IPS-20b (cell line): ENCODE data around the gene FAM163A.

Experiments
- H3K27ac ChIP-seq: one replicate; pipeline ENCODE4 v1.5.1; 2013; ENCODE audit warnings: low read length
- H3K27me3 ChIP-seq: 2 replicates; pipeline ENCODE4 v1.6.1; 2013; ENCODE audit warnings: mild to moderate bottlenecking, low read length, inconsistent platforms; ENCODE audit not compliant: insufficient read depth
- H3K36me3 ChIP-seq: 2 replicates; pipeline ENCODE4 v1.6.1; 2013; ENCODE audit warnings: low read depth, mild to moderate bottlenecking, inconsistent platforms, low read length, moderate library complexity; ENCODE audit not compliant: insufficient read depth
- H3K4me1 ChIP-seq: 2 replicates; pipeline ENCODE4 v1.6.1; 2013; ENCODE audit warnings: mild to moderate bottlenecking, control low read depth, inconsistent platforms, low read length, moderate library complexity; ENCODE audit not compliant: insufficient read depth
- H3K4me3 ChIP-seq: 2 replicates; pipeline ENCODE4 v1.5.1; 2013; ENCODE audit warnings: mild to moderate bottlenecking, low read length, inconsistent platforms
- H3K9ac ChIP-seq: 2 replicates; pipeline ENCODE4 v1.6.1; 2013; ENCODE audit warnings: low read depth, mild to moderate bottlenecking, inconsistent platforms, low read length, moderate library complexity
- H3K9me3 ChIP-seq: 2 replicates; pipeline ENCODE4 v1.6.1; 2013; ENCODE audit warnings: mild to moderate bottlenecking, low read depth, low read length, inconsistent platforms; ENCODE audit not compliant: insufficient read depth

FAM163A gene

GRCh38 chr1:179818743-179819173 lies 75.7 kb downstream of the FAM163A start:
- no peaks in the 10 kb centered on the region; the same call in 1 of the 2 replicates for H3K4me1 ChIP-seq
- H3K36me3 ChIP-seq: no peaks in the 10 kb centered on the region
- H3K4me3 ChIP-seq: no peak overlapping the region
- peaks cover 35% of the 10 kb centered on the region for H3K27me3 ChIP-seq
- H3K27ac ChIP-seq: no peak overlapping the region
- H3K9me3 ChIP-seq: no peaks in the 10 kb centered on the region
- H3K9ac ChIP-seq: no peak overlapping the region

- Histone ChIP-seq H3K27ac (no peak overlapping the region), H3K9ac (no peak overlapping the region), H3K4me1 (no peaks in the 10 kb centered on the region; the same call in 1 of the 2 replicates), H3K27me3 (peaks cover 21% of the 10 kb centered on the region), H3K36me3 (no peaks in the 10 kb centered on the region), H3K4me3 (no peak overlapping the region), H3K9me3 (no peaks in the 10 kb centered on the region)
Measured at GRCh38 chr1:179820226-179820970, 77.3 kb downstream of the FAM163A start.

- H3K27ac ChIP-seq: no peak overlapping the region
- no peaks in the 10 kb centered on the region for H3K36me3 ChIP-seq
- H3K27me3 ChIP-seq: peaks cover 10% of the 10 kb centered on the region
- no peaks in the 10 kb centered on the region; the same call in 1 of the 2 replicates for H3K4me1 ChIP-seq
- H3K4me3 ChIP-seq: no peak overlapping the region
- H3K9me3 ChIP-seq: no peaks in the 10 kb centered on the region
- H3K9ac ChIP-seq: no peak overlapping the region
Measured at GRCh38 chr1:179821524-179821923, 78.4 kb downstream of the FAM163A start.

- H3K27me3 ChIP-seq: peaks cover 4% of the 10 kb centered on the region; the same call in 1 of the 2 replicates
- H3K9ac ChIP-seq: no peak overlapping the region
- H3K36me3 ChIP-seq: no peaks in the 10 kb centered on the region
- no peak overlapping the region for H3K27ac ChIP-seq
- H3K4me1 ChIP-seq: no peaks in the 10 kb centered on the region; the same call in 1 of the 2 replicates
- H3K4me3 ChIP-seq: no peak overlapping the region
- H3K9me3 ChIP-seq: no peaks in the 10 kb centered on the region
Measured at GRCh38 chr1:179822065-179822464, 79.0 kb downstream of the FAM163A start.

GRCh38 chr1:179823693-179824092 lies 80.6 kb downstream of the FAM163A start:
- Histone ChIP-seq H3K27me3 (no peaks in the 10 kb centered on the region), H3K9ac (no peak overlapping the region), H3K4me1 (no peaks in the 10 kb centered on the region; the same call in 1 of the 2 replicates), H3K27ac (no peak overlapping the region), H3K4me3 (no peak overlapping the region), H3K9me3 (no peaks in the 10 kb centered on the region), H3K36me3 (no peaks in the 10 kb centered on the region)

GRCh38 chr1:179824265-179824664 lies 81.2 kb downstream of the FAM163A start:
- Histone ChIP-seq H3K27me3 (no peaks in the 10 kb centered on the region), H3K4me1 (no peaks in the 10 kb centered on the region; the same call in 1 of the 2 replicates), H3K36me3 (no peaks in the 10 kb centered on the region), H3K9ac (no peak overlapping the region), H3K9me3 (no peaks in the 10 kb centered on the region), H3K4me3 (no peak overlapping the region), H3K27ac (no peak overlapping the region)

- Histone ChIP-seq H3K4me1 (no peaks in the 10 kb centered on the region; the same call in 1 of the 2 replicates), H3K9ac (no peak overlapping the region)
Measured at GRCh38 chr1:179825206-179825605, 82.1 kb downstream of the FAM163A start.

GRCh38 chr1:179825798-179826460 lies 82.8 kb downstream of the FAM163A start:
- Histone ChIP-seq H3K27ac (no peak overlapping the region), H3K27me3 (no peaks in the 10 kb centered on the region), H3K9me3 (no peaks in the 10 kb centered on the region), H3K4me3 (no peak overlapping the region), H3K4me1 (no peaks in the 10 kb centered on the region; the same call in 1 of the 2 replicates), H3K36me3 (no peaks in the 10 kb centered on the region), H3K9ac (no peak overlapping the region)

More at GRCh38 chr1:179825206-179825605, 82.1 kb downstream of the FAM163A start:
- Histone ChIP-seq H3K36me3 (no peaks in the 10 kb centered on the region), H3K4me3 (no peak overlapping the region), H3K27me3 (no peaks in the 10 kb centered on the region), H3K9me3 (no peaks in the 10 kb centered on the region), H3K27ac (no peak overlapping the region)

- Histone ChIP-seq H3K27ac (no peak overlapping the region), H3K36me3 (no peaks in the 10 kb centered on the region), H3K27me3 (no peaks in the 10 kb centered on the region), H3K4me1 (no peaks in the 10 kb centered on the region; the same call in 1 of the 2 replicates), H3K9me3 (no peaks in the 10 kb centered on the region), H3K4me3 (no peak overlapping the region), H3K9ac (no peak overlapping the region)
Measured at GRCh38 chr1:179826626-179827280, 83.7 kb downstream of the FAM163A start.

- H3K9ac ChIP-seq: no peak overlapping the region
- H3K9me3 ChIP-seq: no peaks in the 10 kb centered on the region
- H3K4me1 ChIP-seq: no peaks in the 10 kb centered on the region; the same call in 1 of the 2 replicates
- H3K27me3 ChIP-seq: no peaks in the 10 kb centered on the region
- no peak overlapping the region for H3K4me3 ChIP-seq
- H3K36me3 ChIP-seq: no peaks in the 10 kb centered on the region
- H3K27ac ChIP-seq: no peak overlapping the region
Measured at GRCh38 chr1:179828554-179829110, 85.5 kb downstream of the FAM163A start.

GRCh38 chr1:179831225-179831624 lies 88.1 kb downstream of the FAM163A start:
- Histone ChIP-seq H3K36me3 (no peaks in the 10 kb centered on the region), H3K4me1 (peaks cover 7% of the 10 kb centered on the region; the same call in 1 of the 2 replicates), H3K4me3 (no peak overlapping the region), H3K27me3 (no peaks in the 10 kb centered on the region), H3K27ac (no peak overlapping the region), H3K9me3 (no peaks in the 10 kb centered on the region), H3K9ac (no peak overlapping the region)
